H9 (cell line): ENCODE results near the gene SERPING1. TPM values are rescaled to one million over a fixed set of nuclear protein-coding genes. Genes with fewer than 3 reads are reported as not detected.

Source experiments
- DNase-seq: peaks from one replicate; pipeline ENCODE4 v3.0.0-alpha.2; 2017
- H2AFZ ChIP-seq: one replicate; pipeline ENCODE4 v1.6.1; 2013; ENCODE audit warnings: mild to moderate bottlenecking, low read length, control low read depth, moderate library complexity
- H2AK5ac ChIP-seq: 2 replicates; pipeline ENCODE4 v1.6.1; 2013; ENCODE audit warnings: low read length, control low read depth, mixed read lengths; ENCODE audit not compliant: insufficient read length
- H2BK120ac ChIP-seq: one replicate; pipeline ENCODE4 v1.6.1; 2013; ENCODE audit warnings: low read depth, mild to moderate bottlenecking, low read length, control low read depth, inconsistent platforms; ENCODE audit not compliant: poor library complexity, severe bottlenecking
- H2BK12ac ChIP-seq: 2 replicates; pipeline ENCODE4 v1.6.1; 2013; ENCODE audit warnings: low read length, control low read depth, mixed read lengths, low read depth; ENCODE audit not compliant: insufficient read length
- H2BK15ac ChIP-seq: 2 replicates; pipeline ENCODE4 v1.6.1; 2013; ENCODE audit warnings: low read depth, low read length, control low read depth
- H2BK20ac ChIP-seq: one replicate; pipeline ENCODE4 v1.6.1; 2013; ENCODE audit warnings: low read depth, mild to moderate bottlenecking, low read length, control low read depth, inconsistent platforms; ENCODE audit not compliant: poor library complexity, severe bottlenecking
- H2BK5ac ChIP-seq: 2 replicates; pipeline ENCODE4 v1.6.1; 2013; ENCODE audit warnings: low read length, control low read depth, mixed read lengths; ENCODE audit not compliant: insufficient read length
- H3K14ac ChIP-seq: 2 replicates; pipeline ENCODE4 v1.6.1; 2013; ENCODE audit warnings: low read length, control low read depth; ENCODE audit not compliant: insufficient read depth
- H3K18ac ChIP-seq: 2 replicates; pipeline ENCODE4 v1.6.1; 2013; ENCODE audit warnings: low read depth, mild to moderate bottlenecking, mixed read lengths, low read length, control low read depth; ENCODE audit not compliant: insufficient read length
- H3K23ac ChIP-seq: 2 replicates; pipeline ENCODE4 v1.6.1; 2013; ENCODE audit warnings: low read length, control low read depth, mixed read lengths, low read depth; ENCODE audit not compliant: insufficient read length
- H3K23me2 ChIP-seq: 2 replicates; pipeline ENCODE4 v1.6.1; 2013; ENCODE audit warnings: low read depth, mild to moderate bottlenecking, mixed read lengths, low read length, control low read depth; ENCODE audit not compliant: insufficient read length, poor library complexity, severe bottlenecking
- H3K27ac ChIP-seq: 2 replicates; pipeline ENCODE4 v1.5.1; 2013; ENCODE audit warnings: low read length, control low read depth, mixed read lengths, low read depth; ENCODE audit not compliant: insufficient read length
- H3K27me3 ChIP-seq: 2 replicates; pipeline ENCODE4 v1.6.1; 2013; ENCODE audit warnings: low read length, control low read depth, inconsistent platforms; ENCODE audit not compliant: insufficient read depth
- H3K4ac ChIP-seq: 2 replicates; pipeline ENCODE4 v1.6.1; 2013; ENCODE audit warnings: low read depth, mild to moderate bottlenecking, control low read depth, inconsistent platforms, low read length, moderate library complexity
- H3K4me1 ChIP-seq: 2 replicates; pipeline ENCODE4 v1.6.1; 2013; ENCODE audit warnings: low read length, control low read depth, inconsistent platforms; ENCODE audit not compliant: insufficient read depth
- H3K4me2 ChIP-seq: 2 replicates; pipeline ENCODE4 v1.6.1; 2013; ENCODE audit warnings: low read length, control low read depth, mixed read lengths; ENCODE audit not compliant: insufficient read length, insufficient read depth
- H3K56ac ChIP-seq: 2 replicates; pipeline ENCODE4 v1.6.1; 2013; ENCODE audit warnings: low read depth, mild to moderate bottlenecking, mixed read lengths, low read length, control low read depth; ENCODE audit not compliant: insufficient read length
- H3K79me1 ChIP-seq: 2 replicates; pipeline ENCODE4 v1.6.1; 2013; ENCODE audit warnings: low read depth, mild to moderate bottlenecking, moderate library complexity, low read length, control low read depth, inconsistent platforms; ENCODE audit not compliant: insufficient read depth, poor library complexity, severe bottlenecking
- H3K79me2 ChIP-seq: 2 replicates; pipeline ENCODE4 v1.6.1; 2013; ENCODE audit warnings: low read length, control low read depth, inconsistent platforms; ENCODE audit not compliant: insufficient read depth
- H3K9ac ChIP-seq: 2 replicates; pipeline ENCODE4 v1.6.1; 2013; ENCODE audit warnings: low read length, control low read depth, mixed read lengths; ENCODE audit not compliant: insufficient read length; ENCODE audit errors: extremely low read depth
- H3K9me3 ChIP-seq: one replicate; pipeline ENCODE4 v1.6.1; 2013; ENCODE audit warnings: low read depth, low read length, inconsistent platforms; ENCODE audit not compliant: control insufficient read depth
- H3T11ph ChIP-seq: one replicate; pipeline ENCODE4 v1.6.1; 2013; ENCODE audit warnings: mild to moderate bottlenecking, low read length, control low read depth, inconsistent platforms
- H4K20me1 ChIP-seq: one replicate; pipeline ENCODE4 v1.6.1; 2013; ENCODE audit not compliant: control insufficient read depth, insufficient read length, insufficient read depth
- H4K5ac ChIP-seq: 2 replicates; pipeline ENCODE4 v1.6.1; 2013; ENCODE audit warnings: low read depth, mild to moderate bottlenecking, mixed read lengths, low read length, control low read depth; ENCODE audit not compliant: insufficient read length
- H4K8ac ChIP-seq: replicated peaks from 2 replicates; pipeline ENCODE4 v1.6.1; 2013; ENCODE audit warnings: low read length, control low read depth, mixed read lengths, low read depth; ENCODE audit not compliant: insufficient read length
- H4K91ac ChIP-seq: 2 replicates; pipeline ENCODE4 v1.6.1; 2013; ENCODE audit warnings: low read depth, mild to moderate bottlenecking, moderate library complexity, mixed read lengths, low read length, control low read depth; ENCODE audit not compliant: insufficient read length
- H3K27ac Mint-ChIP-seq, 3 experiments: 2 replicates in 2 of 3; 3 replicates in 1 of 3; pipeline ENCODE4 v1.8.0; 2020 to 2021; ENCODE audit warnings: mixed read lengths in 3 of 3, mild to moderate bottlenecking in 1 of 3, moderate library complexity in 1 of 3
- H3K27me3 Mint-ChIP-seq: 2 replicates; pipeline ENCODE4 v1.8.0; 2021; ENCODE audit warnings: low read depth, mild to moderate bottlenecking, moderate library complexity, mixed read lengths
- H3K36me3 Mint-ChIP-seq, 3 experiments: 2 replicates in 2 of 3; 3 replicates in 1 of 3; pipeline ENCODE4 v1.8.0; 2020 to 2021; ENCODE audit warnings: low read depth in 3 of 3, mixed read lengths in 3 of 3; ENCODE audit not compliant: insufficient read depth in 1 of 3
- H3K4me1 Mint-ChIP-seq, 2 experiments: 2 replicates each; pipeline ENCODE4 v1.8.0; 2020; ENCODE audit warnings: mixed read lengths in 2 of 2
- H3K4me3 Mint-ChIP-seq, 2 experiments: 2 replicates in 1 of 2; 3 replicates in 1 of 2; pipeline ENCODE4 v1.8.0; 2020 to 2021; ENCODE audit warnings: mild to moderate bottlenecking in 2 of 2, mixed read lengths in 2 of 2, moderate library complexity in 1 of 2
- H3K9me3 Mint-ChIP-seq, 2 experiments: 2 replicates in 1 of 2; 3 replicates in 1 of 2; pipeline ENCODE4 v1.8.0; 2020; ENCODE audit warnings: mild to moderate bottlenecking in 2 of 2, mixed read lengths in 2 of 2, moderate library complexity in 1 of 2
- WGBS: extraction: QIAGEN DNeasy Blood & Tissue Kit; methylation state at CpG from one replicate; pipeline ENCODE4 v1.1.7; 2013; ENCODE audit warnings: missing lambda C conversion rate, low lambda C conversion rate, mixed read lengths; ENCODE audit not compliant: insufficient read length; ENCODE audit errors: extremely low coverage; 5-methylcytosine and 5-hydroxymethylcytosine counted together
- total RNA-seq: library from RNA; stranded (reverse); gene quantifications from 2 replicates; pipeline ENCODE4 v1.2.1, GENCODE V29; 2021
- TF ChIP-seq, protein P1 (sequence below): fragments of 200-600 bp; sonication (generic); conservative IDR thresholded peaks from 3 replicates; pipeline ENCODE4 v1.8.0; 2021; ENCODE audit warnings: antibody characterized with exemption, mild to moderate bottlenecking

The SERPING1 gene
- total RNA-seq, 1 experiment from 2014 or later: 35.2 TPM

DNA sequence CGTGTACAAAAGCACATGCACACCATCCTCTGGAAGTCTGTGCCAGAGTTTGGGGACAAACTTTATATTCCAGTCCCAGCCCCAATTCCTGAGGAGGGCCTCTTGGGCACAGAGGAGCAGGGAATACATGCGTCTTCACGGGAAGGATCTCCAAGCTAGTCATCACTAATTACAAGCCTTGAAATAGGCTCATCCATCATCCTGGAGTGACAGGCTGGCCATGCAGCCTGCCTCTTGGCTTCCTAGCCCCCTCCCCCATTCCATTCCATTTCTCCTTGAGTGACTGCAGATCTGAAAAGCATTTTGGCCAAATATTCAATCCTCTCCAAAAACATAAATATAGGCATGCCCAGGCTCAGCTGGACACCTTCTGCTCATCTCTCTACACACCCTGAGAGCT, 24.8 kb downstream of the SERPING1 start:
- Mint-ChIP-seq H3K27me3 (no peaks in the 10 kb centered on the region; the same call in 1 of the 2 replicates), H3K27ac (0 out of 7 replicates have a peak overlapping the region, but pooled peaks of 1 of the 3 experiments have one; percentile 3), H3K4me1 (no peaks in the 10 kb centered on the region), H3K9me3 (peaks cover 11 to 18% of the 10 kb centered on the region in 2 experiments), H3K36me3 (peaks cover 4 to 15% (median 5%) of the 10 kb centered on the region in 3 experiments; a peak in 6 of 7 replicates), H3K4me3 (no peak overlapping the region)
- H3K9ac ChIP-seq: no peak overlapping the region
- H3K27me3 ChIP-seq: no peaks in the 10 kb centered on the region
- H2BK20ac ChIP-seq: no peak overlapping the region
- H2BK5ac ChIP-seq: no peak overlapping the region
- no peaks in the 10 kb centered on the region for H4K20me1 ChIP-seq
- no peak overlapping the region for H3K56ac ChIP-seq
- no peak overlapping the region for H3K4me2 ChIP-seq
- no peak overlapping the region for H2AFZ ChIP-seq
- H3K4ac ChIP-seq: no peak overlapping the region
- H2BK120ac ChIP-seq: no peak overlapping the region
- WGBS: no CpG with 5 or more reads among the region's 3 CpGs
- no peak overlapping the region for H2BK12ac ChIP-seq
- H3K4me1 ChIP-seq: no peaks in the 10 kb centered on the region
- H3T11ph ChIP-seq: no peak overlapping the region
- no peak overlapping the region for H3K14ac ChIP-seq
- H3K9me3 ChIP-seq: no peaks in the 10 kb centered on the region
- H4K5ac ChIP-seq: no peak overlapping the region
- no peak overlapping the region for H3K18ac ChIP-seq
- H3K27ac ChIP-seq: no peak overlapping the region
- H3K23me2 ChIP-seq: no peaks in the 10 kb centered on the region
- TF ChIP-seq, protein P1, sequence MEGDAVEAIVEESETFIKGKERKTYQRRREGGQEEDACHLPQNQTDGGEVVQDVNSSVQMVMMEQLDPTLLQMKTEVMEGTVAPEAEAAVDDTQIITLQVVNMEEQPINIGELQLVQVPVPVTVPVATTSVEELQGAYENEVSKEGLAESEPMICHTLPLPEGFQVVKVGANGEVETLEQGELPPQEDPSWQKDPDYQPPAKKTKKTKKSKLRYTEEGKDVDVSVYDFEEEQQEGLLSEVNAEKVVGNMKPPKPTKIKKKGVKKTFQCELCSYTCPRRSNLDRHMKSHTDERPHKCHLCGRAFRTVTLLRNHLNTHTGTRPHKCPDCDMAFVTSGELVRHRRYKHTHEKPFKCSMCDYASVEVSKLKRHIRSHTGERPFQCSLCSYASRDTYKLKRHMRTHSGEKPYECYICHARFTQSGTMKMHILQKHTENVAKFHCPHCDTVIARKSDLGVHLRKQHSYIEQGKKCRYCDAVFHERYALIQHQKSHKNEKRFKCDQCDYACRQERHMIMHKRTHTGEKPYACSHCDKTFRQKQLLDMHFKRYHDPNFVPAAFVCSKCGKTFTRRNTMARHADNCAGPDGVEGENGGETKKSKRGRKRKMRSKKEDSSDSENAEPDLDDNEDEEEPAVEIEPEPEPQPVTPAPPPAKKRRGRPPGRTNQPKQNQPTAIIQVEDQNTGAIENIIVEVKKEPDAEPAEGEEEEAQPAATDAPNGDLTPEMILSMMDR: no peak
- H2BK15ac ChIP-seq: no peak overlapping the region
- no peak overlapping the region for H4K91ac ChIP-seq
- no peak overlapping the region for H2AK5ac ChIP-seq
- no peaks in the 10 kb centered on the region for H3K79me1 ChIP-seq
- no peaks in the 10 kb centered on the region for H3K79me2 ChIP-seq
- no peak overlapping the region for H3K23ac ChIP-seq
- DNase-seq: no peak
- H4K8ac ChIP-seq: no peak overlapping the region
